Measurements from ENCODE around the gene OTUD6A. TPM values are rescaled to one million over a fixed set of nuclear protein-coding genes. Genes with fewer than 3 reads are reported as not detected.

Gene OTUD6A, protein sequence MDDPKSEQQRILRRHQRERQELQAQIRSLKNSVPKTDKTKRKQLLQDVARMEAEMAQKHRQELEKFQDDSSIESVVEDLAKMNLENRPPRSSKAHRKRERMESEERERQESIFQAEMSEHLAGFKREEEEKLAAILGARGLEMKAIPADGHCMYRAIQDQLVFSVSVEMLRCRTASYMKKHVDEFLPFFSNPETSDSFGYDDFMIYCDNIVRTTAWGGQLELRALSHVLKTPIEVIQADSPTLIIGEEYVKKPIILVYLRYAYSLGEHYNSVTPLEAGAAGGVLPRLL
- total RNA-seq = not detected in 2 replicates

DNA sequence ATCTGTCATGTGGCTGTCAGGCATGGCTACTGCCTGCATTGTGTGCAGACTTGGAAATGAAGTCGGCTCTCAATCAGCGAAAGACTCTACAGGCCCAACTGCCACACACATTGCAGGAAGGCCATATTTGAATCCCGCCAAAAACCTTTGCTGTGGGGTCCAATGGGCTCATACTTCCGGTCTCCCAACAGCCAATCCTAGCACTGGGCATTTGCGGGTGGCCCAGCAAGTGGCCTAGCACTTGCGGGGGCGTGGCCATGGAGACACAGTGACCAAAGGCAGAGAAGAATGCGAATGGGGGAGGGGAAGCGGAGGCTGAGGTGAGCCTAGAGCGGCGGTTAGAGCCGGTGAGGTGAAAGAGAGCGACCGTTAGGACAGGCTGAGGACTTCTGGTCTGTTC, at the start of gene OTUD6A:
TSS of gene OTUD6A (plus strand) at position 382 of the 400 bp plus-strand sequence. CDS start 68 bp downstream, outside the sequence.

DNA sequence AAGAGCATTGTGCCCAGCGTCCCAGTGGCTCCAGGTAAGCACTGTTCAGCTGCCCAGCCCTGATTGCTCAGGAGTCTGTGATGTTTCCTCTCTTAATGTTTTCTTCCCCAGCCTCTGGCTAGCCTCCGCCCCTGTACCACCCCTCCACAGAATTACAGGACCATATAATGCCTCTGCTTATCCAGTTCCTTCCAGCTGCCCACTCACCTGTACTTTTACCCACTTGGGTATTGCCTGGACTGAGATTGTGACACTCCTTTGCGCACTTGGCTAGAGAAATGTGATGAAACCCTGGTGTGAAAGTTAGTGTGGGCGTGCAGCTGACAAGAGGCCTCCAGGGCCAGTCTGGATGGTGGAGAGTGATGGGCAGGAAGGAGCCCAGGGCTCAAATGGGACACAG, 12.3 kb upstream of the OTUD6A start, which contains the start of gene AWAT2:
TSS of gene AWAT2 (minus strand) at position 14 of the 400 bp plus-strand sequence. CDS start at position 8, 6 bp downstream.

Other genes with a start within 250 kb of the OTUD6A start
- not detected in 2 replicates for gene AWAT2, start 12.5 kb upstream of the OTUD6A start, total RNA-seq
- gene IGBP1, start 71.0 kb downstream of the OTUD6A start, total RNA-seq = 56.6 and 74.7 TPM in 2 replicates
- gene DGAT2L6, start 115.0 kb downstream of the OTUD6A start, total RNA-seq = not detected in 2 replicates
- not detected in 2 replicates for gene AWAT1, start 172.2 kb downstream of the OTUD6A start, total RNA-seq
- gene P2RY4, start 197.7 kb downstream of the OTUD6A start, total RNA-seq = 0.07 and 0.13 TPM in 2 replicates
- gene ARR3, start 205.9 kb downstream of the OTUD6A start, total RNA-seq = not detected in 2 replicates
- not detected in 2 replicates for gene RAB41, start 219.7 kb downstream of the OTUD6A start, total RNA-seq
- 33.3 and 42.8 TPM in 2 replicates for gene PDZD11, start 227.5 kb downstream of the OTUD6A start, total RNA-seq
- gene KIF4A, start 227.6 kb downstream of the OTUD6A start, total RNA-seq = 2.2 and 4.7 TPM in 2 replicates